T-helper 2 cell treated with Interferon-gamma antibody and Interleukin-4, amounts not matched to agents 5 μg/mL and 100 μg/mL, for 36 hours (primary cell): Measurements from ENCODE around the gene CRYAA.
"Not testable (repeated sequence)": the region's sequence is repeated elsewhere in the genome, so short reads cannot be mapped to it uniquely, and the experiment has no call there.

Experiments used
- DNase-seq: peaks from one replicate; pipeline ENCODE4 v3.0.0; 2021; ENCODE audit warnings: low spot score
- H3K27ac Mint-ChIP-seq: one replicate; pipeline ENCODE4 v1.8.0; 2021; ENCODE audit warnings: mild to moderate bottlenecking, mixed read lengths
- H3K27me3 Mint-ChIP-seq: one replicate; pipeline ENCODE4 v1.8.0; 2021; ENCODE audit warnings: low read depth, mixed read lengths
- H3K36me3 Mint-ChIP-seq: one replicate; pipeline ENCODE4 v1.8.0; 2021; ENCODE audit warnings: low read depth, mixed read lengths
- H3K4me1 Mint-ChIP-seq: one replicate; pipeline ENCODE4 v1.8.0; 2021; ENCODE audit warnings: low read depth, mixed read lengths
- H3K4me3 Mint-ChIP-seq: one replicate; pipeline ENCODE4 v1.8.0; 2022; ENCODE audit warnings: mild to moderate bottlenecking, moderate library complexity, mixed read lengths
- H3K9me3 Mint-ChIP-seq: one replicate; pipeline ENCODE4 v1.8.0; 2021; ENCODE audit warnings: mixed read lengths

The CRYAA gene

DNA sequence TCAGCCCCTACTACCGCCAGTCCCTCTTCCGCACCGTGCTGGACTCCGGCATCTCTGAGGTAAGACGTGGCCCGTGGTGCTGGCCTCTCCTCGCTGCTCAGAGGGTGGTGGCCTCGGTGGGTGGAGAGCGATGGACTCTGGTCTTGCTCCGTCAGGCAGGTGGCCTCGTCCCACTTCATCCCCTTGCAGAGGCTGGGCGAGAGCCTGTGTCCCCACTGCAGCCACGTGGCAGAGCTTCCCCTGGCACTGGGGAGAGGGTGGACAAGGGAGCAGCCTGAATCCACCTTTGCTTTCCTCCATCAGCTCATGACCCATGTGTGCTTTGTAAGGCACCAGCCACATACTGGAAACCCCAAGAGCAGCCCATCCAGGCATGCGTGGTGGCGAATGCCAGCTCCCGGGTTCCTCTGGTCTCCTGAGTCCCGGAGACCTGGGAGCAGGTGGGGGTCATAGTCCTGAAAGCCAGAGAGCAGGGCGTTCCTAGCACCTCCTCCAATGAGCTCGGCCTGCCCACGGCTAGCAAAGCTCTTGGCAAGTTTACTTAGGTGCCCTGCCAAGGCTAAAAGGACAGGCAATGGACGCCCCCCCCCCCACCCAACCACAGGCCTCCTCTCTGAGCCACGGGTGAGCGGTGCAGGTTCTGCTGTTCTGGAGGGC is 550 bp downstream of the CRYAA start:
- not testable (repeated sequence) for H3K27ac Mint-ChIP-seq, H3K27me3 Mint-ChIP-seq, DNase-seq, H3K4me3 Mint-ChIP-seq, H3K9me3 Mint-ChIP-seq, H3K4me1 Mint-ChIP-seq, H3K36me3 Mint-ChIP-seq

DNA sequence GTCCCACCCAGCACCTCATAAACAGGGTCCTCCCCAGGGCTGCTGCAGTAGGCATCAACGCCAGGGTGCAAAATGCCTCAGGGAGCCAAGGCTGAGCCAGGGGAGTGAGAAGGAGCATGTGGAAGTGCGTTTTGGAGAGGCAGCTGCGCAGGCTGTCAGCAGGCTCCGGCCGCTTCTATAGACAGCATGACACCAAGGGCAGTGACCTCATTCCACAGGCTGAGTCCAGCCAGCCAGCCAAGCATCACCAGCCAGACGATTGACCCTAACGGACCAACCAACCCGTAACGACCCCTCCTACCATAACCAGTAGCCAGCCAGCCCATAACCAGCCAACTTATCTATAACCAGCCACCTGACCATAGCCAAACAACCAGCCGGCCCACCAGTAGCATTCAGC is 1.1 kb downstream of the CRYAA start:
- not testable (repeated sequence) for H3K36me3 Mint-ChIP-seq, DNase-seq

DNA sequence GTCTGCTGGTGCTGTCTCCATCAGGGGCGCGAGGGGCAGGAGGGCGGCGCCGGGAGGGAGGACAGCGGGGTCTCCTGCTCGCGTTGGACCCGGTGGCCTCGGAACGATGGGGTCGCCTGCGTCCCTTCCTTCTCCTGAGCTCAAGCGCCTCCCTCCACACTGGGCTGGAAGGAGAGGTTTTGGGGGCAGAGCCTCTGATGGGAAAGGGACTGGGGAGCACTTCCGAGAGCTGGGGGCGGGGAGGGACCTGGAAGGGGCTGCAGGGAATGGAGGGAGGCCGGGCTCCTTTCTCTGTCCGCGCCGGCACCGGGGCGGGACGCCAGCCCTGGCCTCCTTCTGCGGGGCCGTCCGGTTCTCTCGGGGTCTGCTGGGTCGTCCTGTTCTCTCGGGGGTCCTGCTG is 4.0 kb downstream of the CRYAA start:
- H3K4me3 Mint-ChIP-seq, DNase-seq, H3K4me1 Mint-ChIP-seq, H3K27me3 Mint-ChIP-seq, H3K9me3 Mint-ChIP-seq, H3K36me3 Mint-ChIP-seq, H3K27ac Mint-ChIP-seq: not testable (repeated sequence)

More for the DNA sequence above, 1.1 kb downstream of the CRYAA start:
- H3K27me3 Mint-ChIP-seq, H3K9me3 Mint-ChIP-seq, H3K27ac Mint-ChIP-seq, H3K4me3 Mint-ChIP-seq, H3K4me1 Mint-ChIP-seq: not testable (repeated sequence)

DNA sequence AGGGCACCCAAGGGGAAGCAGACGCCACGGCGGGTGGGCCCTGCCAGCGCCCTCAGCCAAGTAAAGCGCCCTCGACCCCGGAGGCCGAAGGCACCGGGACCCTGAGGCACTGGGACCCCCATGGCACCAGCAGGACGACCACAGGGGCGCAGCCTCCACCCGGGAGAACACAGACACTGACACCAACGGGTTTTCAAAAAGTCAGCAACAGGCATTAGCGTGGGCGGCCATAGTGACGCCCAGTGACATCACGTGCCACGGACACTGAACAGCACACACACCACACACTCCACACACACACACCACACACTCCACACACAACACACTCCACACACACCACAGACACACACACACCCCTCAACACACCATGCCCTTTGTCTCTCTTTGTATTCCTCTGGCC is 4.6 kb downstream of the CRYAA start:
- H3K4me3 Mint-ChIP-seq, H3K27ac Mint-ChIP-seq, H3K27me3 Mint-ChIP-seq, H3K9me3 Mint-ChIP-seq, DNase-seq, H3K4me1 Mint-ChIP-seq, H3K36me3 Mint-ChIP-seq: not testable (repeated sequence)

DNA sequence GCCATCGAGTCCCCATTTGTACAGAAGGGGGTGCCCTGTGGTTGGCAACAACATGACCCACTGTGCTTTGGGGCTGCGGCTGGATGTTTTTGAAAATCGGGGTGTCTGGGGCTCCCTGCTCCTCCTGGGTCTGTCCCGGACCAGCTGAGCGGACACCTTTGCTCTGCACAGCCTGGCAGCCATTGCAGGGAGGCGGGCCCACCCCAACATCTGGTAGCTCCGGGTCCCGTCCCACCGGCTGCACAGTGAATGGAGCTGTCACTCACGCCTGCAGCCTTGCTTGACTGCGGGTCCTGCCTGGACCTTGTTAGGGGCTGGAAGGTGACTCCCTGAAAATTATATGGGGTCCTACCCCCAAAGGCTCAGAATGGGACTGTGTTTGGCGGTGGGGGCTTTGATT is 5.1 kb downstream of the CRYAA start:
- H3K27ac Mint-ChIP-seq, H3K9me3 Mint-ChIP-seq, H3K27me3 Mint-ChIP-seq, H3K4me1 Mint-ChIP-seq, DNase-seq, H3K4me3 Mint-ChIP-seq, H3K36me3 Mint-ChIP-seq: not testable (repeated sequence)

GRCh38 chr21:43174998-43175397 is 6.2 kb downstream of the CRYAA start:
- DNase-seq, H3K36me3 Mint-ChIP-seq, H3K4me1 Mint-ChIP-seq, H3K4me3 Mint-ChIP-seq, H3K27ac Mint-ChIP-seq, H3K9me3 Mint-ChIP-seq, H3K27me3 Mint-ChIP-seq: not testable (repeated sequence)

DNA sequence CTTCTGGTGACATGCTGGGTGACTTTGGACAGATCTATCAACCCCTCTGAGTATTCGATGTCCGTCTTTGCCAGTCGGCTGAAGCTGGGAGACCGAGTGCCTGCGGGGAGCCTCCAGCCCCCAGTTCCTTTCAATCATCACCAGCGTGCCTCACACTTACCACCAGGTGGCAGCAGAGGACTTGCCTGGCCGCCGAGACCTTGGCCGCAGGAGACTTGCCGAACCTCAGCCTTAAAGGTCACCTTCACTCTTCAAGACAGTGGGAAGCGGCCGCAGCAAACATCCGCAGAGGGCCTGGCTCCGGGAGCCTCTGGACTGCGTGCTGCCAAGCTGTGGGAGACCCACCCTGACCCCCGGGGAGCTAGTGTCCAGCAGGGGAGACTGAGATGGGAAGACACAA is 7.8 kb downstream of the CRYAA start:
- H3K36me3 Mint-ChIP-seq: not testable (repeated sequence)

DNA sequence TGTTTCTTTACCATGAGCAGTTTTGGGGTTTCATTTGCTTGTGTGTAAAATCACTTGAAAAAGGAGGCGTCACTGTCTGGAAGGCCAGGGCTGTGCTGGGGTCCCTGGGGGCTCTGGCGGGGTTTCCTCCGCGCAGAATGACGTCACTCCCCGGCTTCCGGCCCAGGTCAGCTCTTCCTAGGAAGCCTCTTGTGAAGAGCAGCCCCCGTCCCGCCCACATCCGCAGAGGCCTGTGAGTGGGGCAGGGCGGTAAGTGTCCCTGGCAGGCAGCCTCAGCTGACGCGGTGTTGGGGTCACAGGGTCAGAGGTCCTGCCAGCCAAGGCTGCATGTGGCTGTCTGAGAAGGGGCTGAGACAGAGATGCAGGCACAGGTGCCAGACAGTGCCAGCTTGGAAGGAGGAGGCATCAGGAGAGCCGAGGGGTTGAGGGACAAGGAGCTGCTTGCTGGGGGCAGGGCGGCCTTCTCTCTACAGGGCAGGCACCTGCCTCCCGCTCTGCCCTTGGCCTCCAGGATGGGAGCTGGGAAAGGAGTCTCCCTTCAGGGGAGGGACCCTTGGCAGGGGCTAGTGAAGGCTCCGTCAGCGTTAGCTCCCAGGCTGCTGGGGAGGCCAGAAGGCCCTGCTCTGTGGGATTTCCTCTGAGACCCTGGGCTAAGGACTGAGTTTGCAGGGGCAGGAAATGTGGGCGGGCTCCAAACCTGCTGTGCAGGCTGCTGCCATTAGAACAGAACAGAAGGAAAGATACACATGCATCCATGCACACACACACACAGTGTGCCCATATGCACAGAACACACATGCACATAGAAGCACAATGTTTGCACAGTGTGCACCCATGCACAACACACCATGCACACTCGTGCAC is 8.5 kb downstream of the CRYAA start:
- H3K4me1 Mint-ChIP-seq, H3K27ac Mint-ChIP-seq, DNase-seq, H3K4me3 Mint-ChIP-seq, H3K36me3 Mint-ChIP-seq, H3K27me3 Mint-ChIP-seq, H3K9me3 Mint-ChIP-seq: not testable (repeated sequence)

More for the DNA sequence above, 7.8 kb downstream of the CRYAA start:
- H3K27me3 Mint-ChIP-seq, H3K27ac Mint-ChIP-seq, H3K4me3 Mint-ChIP-seq, H3K9me3 Mint-ChIP-seq, H3K4me1 Mint-ChIP-seq, DNase-seq: not testable (repeated sequence)

GRCh38 chr21:43178175-43178826 is 9.5 kb downstream of the CRYAA start:
- H3K27me3 Mint-ChIP-seq, DNase-seq, H3K4me1 Mint-ChIP-seq, H3K9me3 Mint-ChIP-seq, H3K27ac Mint-ChIP-seq, H3K36me3 Mint-ChIP-seq, H3K4me3 Mint-ChIP-seq: not testable (repeated sequence)

DNA sequence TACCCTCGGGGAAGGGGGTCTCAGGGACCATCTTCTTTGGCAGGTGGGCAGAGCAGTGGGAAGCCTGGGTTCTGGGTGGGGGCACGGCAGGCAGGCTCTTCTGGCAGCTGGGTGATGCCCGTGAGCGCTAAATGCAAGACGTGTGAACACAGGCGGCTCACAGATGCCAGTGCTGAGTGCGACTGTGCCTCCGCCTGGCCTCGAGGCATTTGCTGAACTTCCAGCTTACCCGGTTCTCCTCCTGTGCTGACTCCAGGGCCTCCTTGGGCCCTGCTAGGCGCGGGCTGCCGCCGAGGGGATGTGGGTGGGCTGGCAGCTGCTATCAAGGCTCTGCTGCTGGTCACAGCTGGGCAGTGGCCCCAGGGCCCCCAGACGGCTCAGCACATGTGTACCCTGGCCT is 12.2 kb downstream of the CRYAA start:
- H3K27me3 Mint-ChIP-seq, DNase-seq, H3K36me3 Mint-ChIP-seq, H3K27ac Mint-ChIP-seq, H3K4me1 Mint-ChIP-seq, H3K4me3 Mint-ChIP-seq, H3K9me3 Mint-ChIP-seq: not testable (repeated sequence)

DNA sequence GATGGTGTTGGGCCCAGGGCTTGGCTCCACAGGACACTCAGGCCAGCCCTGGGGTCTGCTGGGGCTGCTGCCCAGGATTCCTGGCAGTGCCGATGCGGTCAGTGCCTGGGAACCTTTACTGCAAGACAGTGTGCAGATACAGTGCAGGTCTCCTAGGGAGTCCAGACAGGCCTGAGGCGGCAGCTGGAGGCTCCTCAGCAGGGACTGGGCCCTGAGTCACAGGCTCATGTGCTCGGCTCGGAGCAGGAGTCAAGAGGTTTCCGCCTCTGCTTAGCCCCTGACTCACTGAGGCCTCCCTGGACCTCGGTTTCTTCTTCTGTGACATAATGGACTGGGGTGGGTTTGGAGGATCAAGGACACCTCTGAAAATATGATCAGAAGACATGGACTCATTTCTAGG is 18.5 kb downstream of the CRYAA start:
- not testable (repeated sequence) for H3K4me3 Mint-ChIP-seq, H3K27ac Mint-ChIP-seq, H3K4me1 Mint-ChIP-seq, H3K9me3 Mint-ChIP-seq, H3K27me3 Mint-ChIP-seq, H3K36me3 Mint-ChIP-seq, DNase-seq

DNA sequence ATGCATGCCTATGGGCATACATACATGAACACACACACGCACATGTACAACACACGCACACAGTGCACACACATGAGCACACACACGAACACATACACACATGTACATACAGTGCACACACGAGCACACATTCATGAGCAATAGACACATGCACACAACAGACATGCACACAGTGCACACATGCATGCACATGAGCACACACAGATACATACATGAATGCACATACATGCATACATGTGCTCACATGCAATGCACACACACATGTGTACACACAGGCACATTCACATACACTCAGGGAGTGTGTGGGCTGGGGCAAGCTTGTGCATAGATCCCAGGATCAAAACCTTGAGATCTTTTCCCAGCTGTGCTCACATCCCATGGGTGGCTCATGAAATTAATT is 18.9 kb downstream of the CRYAA start:
- Mint-ChIP-seq H3K9me3 (no peaks in the 10 kb centered on the region), H3K27me3 (no peaks in the 10 kb centered on the region), H3K36me3 (no peaks in the 10 kb centered on the region), H3K4me3 (no peak overlapping the region), H3K27ac (no peak overlapping the region), H3K4me1 (no peaks in the 10 kb centered on the region)
- no peak for DNase-seq

GRCh38 chr21:43188181-43188580 is 19.4 kb downstream of the CRYAA start:
- H3K36me3 Mint-ChIP-seq: no peaks in the 10 kb centered on the region
- no peaks in the 10 kb centered on the region for H3K4me1 Mint-ChIP-seq
- DNase-seq: no peak
- H3K27me3 Mint-ChIP-seq: no peaks in the 10 kb centered on the region
- no peak overlapping the region for H3K4me3 Mint-ChIP-seq
- H3K27ac Mint-ChIP-seq: no peak overlapping the region
- H3K9me3 Mint-ChIP-seq: no peaks in the 10 kb centered on the region

DNA sequence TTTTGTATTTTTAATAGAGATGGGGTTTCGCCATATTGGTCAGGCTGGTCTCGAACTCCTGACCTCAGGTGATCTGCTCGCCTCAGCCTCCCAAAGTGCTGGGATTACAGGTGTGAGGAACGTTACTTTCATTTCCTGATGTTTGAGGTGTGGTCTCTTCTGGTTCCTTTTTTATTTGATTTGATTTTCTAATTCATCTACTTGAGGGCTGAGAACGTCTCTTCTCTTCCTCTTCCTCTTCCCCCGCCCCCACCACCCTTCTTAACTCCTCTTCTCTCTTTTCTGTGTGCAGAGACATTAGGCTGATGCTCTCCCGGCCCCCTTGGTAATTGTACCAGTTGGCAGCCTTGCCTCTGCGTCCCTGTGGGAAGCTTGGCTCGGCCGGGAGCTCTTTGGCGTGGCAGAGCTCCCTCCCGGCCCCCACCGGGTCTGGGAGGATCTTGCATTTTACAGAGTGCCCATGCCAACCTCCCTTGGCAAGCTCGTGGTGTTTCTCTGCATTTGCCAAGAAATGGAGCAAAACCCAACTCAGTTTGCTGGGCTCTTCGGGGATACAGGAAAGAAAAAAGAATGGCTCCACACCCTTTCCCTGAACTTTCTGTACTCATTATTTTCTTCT is 19.9 kb downstream of the CRYAA start:
- H3K36me3 Mint-ChIP-seq: no peaks in the 10 kb centered on the region
- no peak for DNase-seq
- H3K4me3 Mint-ChIP-seq: no peak overlapping the region
- no peak overlapping the region for H3K27ac Mint-ChIP-seq
- H3K4me1 Mint-ChIP-seq: no peaks in the 10 kb centered on the region
- H3K9me3 Mint-ChIP-seq: no peaks in the 10 kb centered on the region
- no peaks in the 10 kb centered on the region for H3K27me3 Mint-ChIP-seq
